GM18502 (cell line): ENCODE data around the gene TMEM215.

ENCODE experiments used
- ATAC-seq: cut with Tn5 transposase; IDR thresholded peaks from one replicate; pipeline ENCODE4 v1.9.1; 2021; ENCODE audit warnings: mild to moderate bottlenecking; ENCODE audit not compliant: unreplicated experiment, poor library complexity

Gene TMEM215

DNA sequence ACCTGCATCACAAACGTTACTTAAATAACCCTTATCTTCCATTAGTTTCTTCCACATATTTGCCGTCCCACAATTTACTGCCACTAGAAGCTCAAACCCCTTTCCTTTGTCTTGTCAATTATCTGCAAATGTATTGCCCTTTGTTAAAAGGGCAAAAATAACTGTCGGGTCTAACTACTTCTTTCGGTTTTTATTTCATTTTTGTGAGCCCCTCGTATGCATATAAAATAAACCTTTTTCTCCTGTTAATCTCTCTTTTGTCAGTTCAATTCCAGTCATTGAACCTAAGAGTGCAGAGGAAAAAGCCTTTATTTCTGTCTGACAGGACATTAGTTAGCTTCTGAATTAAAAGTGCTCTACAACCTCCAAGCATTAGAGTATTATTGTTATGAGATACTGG, 45.5 kb downstream of the TMEM215 start:
- ATAC-seq = no peak

DNA sequence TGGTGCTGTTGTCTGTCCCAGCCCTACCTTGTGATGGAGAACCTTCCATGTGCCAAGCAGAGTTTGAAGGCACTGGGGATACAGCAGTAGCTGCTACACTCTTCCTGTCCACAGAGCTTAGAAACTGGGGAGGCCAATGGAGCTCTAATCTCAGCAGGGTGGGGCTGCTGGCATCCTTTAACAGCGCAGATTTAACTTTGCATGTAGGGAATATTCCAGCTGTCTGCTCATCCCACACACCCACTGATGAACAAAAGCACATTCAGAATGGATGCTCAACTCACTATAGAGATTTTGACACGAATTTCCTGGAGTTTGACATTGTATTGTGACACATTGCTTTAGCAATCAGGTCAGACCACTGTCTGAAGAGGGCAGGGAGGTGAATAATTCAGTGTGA, 49.0 kb downstream of the TMEM215 start:
- ATAC-seq = no peak
